ENCODE data around the gene ARF6.
"Not testable (repeated sequence)": the region's sequence is repeated elsewhere in the genome, so short reads cannot be mapped to it uniquely, and the experiment has no call there.

GRCh38 chr14:49902679-49903246 is 9.9 kb downstream of the ARF6 start:
- TF ChIP-seq CTCF (conservative IDR thresholded peaks at IDR 0.05 in 1 of 2, IDR thresholded peaks at IDR 0.05 in 1 of 2; ENCODE audit: low read depth in 1 of 2, low read length in 2 of 2); EZH2 (IDR thresholded peaks at IDR 0.05; ENCODE audit: low read length, missing control alignments): not testable (repeated sequence)
